ENCODE data around the gene SCUBE1. TPM values are rescaled to one million over a fixed set of nuclear protein-coding genes. Genes with fewer than 3 reads are reported as not detected.

Gene SCUBE1
- total and polyA plus RNA-seq, 2 experiments from 2014 or later = 0.81 to 3.2 TPM

- Histone ChIP-seq H4K20me1 (replicated peaks; ENCODE audit: insufficient read depth) (no peaks in the 10 kb centered on the region), H3K4me3 (no peak overlapping the region), H3K4me2 (no peak overlapping the region), H2AFZ (no peak overlapping the region), H3K36me3 (ENCODE audit: insufficient read depth) (no peaks in the 10 kb centered on the region), H3F3A (replicated peaks; ENCODE audit: low read depth) (no peaks in the 10 kb centered on the region), H3K4me1 (ENCODE audit: insufficient read depth) (no peaks in the 10 kb centered on the region), H3K27me3 (ENCODE audit: insufficient read depth) (no peaks in the 10 kb centered on the region), H3K79me2 (replicated peaks; ENCODE audit: insufficient read depth) (no peaks in the 10 kb centered on the region), H3K9me2 (ENCODE audit: insufficient read depth) (no peaks in the 10 kb centered on the region), H3K27ac (ENCODE audit: low read depth) (no peak overlapping the region)
- DNase-seq (ENCODE audit: low spot score) (no peak), ATAC-seq (no peak)
- TF ChIP-seq ZNF331 (CRISPR knock-in tag; IDR thresholded peaks at IDR 0.05; ENCODE audit: low read depth) (no peak), STAT1 (IDR thresholded peaks at IDR 0.05; ENCODE audit: unreplicated experiment) (no peak), JUNB (IDR thresholded peaks at IDR 0.05; ENCODE audit: unreplicated experiment) (no peak), EZH2phosphoT487 (IDR thresholded peaks at IDR 0.05; ENCODE audit: unreplicated experiment) (no peak), CTCF (conservative IDR thresholded peaks at IDR 0.05; ENCODE audit: low read depth in 2 of 2) (no peak), ETS1 (IDR thresholded peaks at IDR 0.05) (no peak), POLR2AphosphoS5 (IDR thresholded peaks at IDR 0.05; ENCODE audit: low read depth) (no peak), ZNF462 (CRISPR knock-in tag; IDR thresholded peaks at IDR 0.05) (no peak), NANOG (IDR thresholded peaks at IDR 0.05; ENCODE audit: borderline replicate concordance) (no peak), EZH2 (IDR thresholded peaks at IDR 0.05; ENCODE audit: low read depth, unreplicated experiment) (no peak), CREB1 (CRISPR knock-in tag; IDR thresholded peaks at IDR 0.05; ENCODE audit: low read depth) (no peak), REST (IDR thresholded peaks at IDR 0.05; ENCODE audit: unreplicated experiment) (no peak), ZNF114 (CRISPR knock-in tag; IDR thresholded peaks at IDR 0.05) (no peak)
- no peaks in the 10 kb centered on the region for H3K36me3 Mint-ChIP-seq (ENCODE audit: low read depth)
- H3K4me3 Mint-ChIP-seq = no peak overlapping the region
- no peak overlapping the region for H3K27ac Mint-ChIP-seq
- no peaks in the 10 kb centered on the region for H3K9me3 Mint-ChIP-seq
- H3K4me1 Mint-ChIP-seq = no peaks in the 10 kb centered on the region
- peaks cover 1% of the 10 kb centered on the region for H3K27me3 Mint-ChIP-seq (ENCODE audit: insufficient read depth, low read depth, poor library complexity)
Observed at GRCh38 chr22:43246188-43246587, 97.0 kb downstream of the SCUBE1 start.
